H1 (cell line): Measurements from ENCODE around the gene CCDC30. TPM values are rescaled to one million over a fixed set of nuclear protein-coding genes. Genes with fewer than 3 reads are reported as not detected.

Source experiments
- CTCF ChIA-PET: fragments of 300-600 bp; sonication (Branson Sonifier 250); formaldehyde crosslinking; loops from one replicate; lab custom pipeline; 2021; ENCODE audit not compliant: partially characterized antibody; lab: Charles Lee
- POLR2A ChIA-PET: fragments of 300-600 bp; sonication (Branson Sonifier 250); formaldehyde crosslinking; loops from one replicate; lab custom pipeline; 2021; ENCODE audit warnings: inconsistent platforms; ENCODE audit not compliant: partially characterized antibody; lab: Charles Lee
- DNase-seq, 2 experiments: peaks; one replicate each; pipeline versions ENCODE4 v3.0.0 to v3.0.0-alpha.2; 2010 to 2022; ENCODE audit warnings: low spot score in 2 of 2, low read depth in 1 of 2, mixed read lengths in 1 of 2
- FAIRE-seq: peaks from 2 replicates; lab custom pipeline; 2011; peaks lifted over from hg19 to GRCh38; lab: Jason Lieb, UNC
- H2AFZ ChIP-seq: 2 replicates; pipeline ENCODE4 v1.8.1; 2012; ENCODE audit warnings: low read length, inconsistent platforms
- H2AK5ac ChIP-seq: 2 replicates; pipeline ENCODE4 v1.6.1; 2013; ENCODE audit warnings: low read depth, low read length
- H2BK120ac ChIP-seq: replicated peaks from 2 replicates; pipeline ENCODE3; 2013; ENCODE audit warnings: low read depth, low read length, inconsistent platforms
- H2BK12ac ChIP-seq: 2 replicates; pipeline ENCODE4 v1.6.1; 2013; ENCODE audit warnings: low read depth, low read length
- H2BK15ac ChIP-seq: 2 replicates; pipeline ENCODE4 v1.6.1; 2013; ENCODE audit warnings: low read length
- H2BK20ac ChIP-seq: 2 replicates; pipeline ENCODE4 v1.6.1; 2013; ENCODE audit warnings: low read length
- H2BK5ac ChIP-seq: 2 replicates; pipeline ENCODE4 v1.6.1; 2013; ENCODE audit warnings: low read depth, low read length
- H3K14ac ChIP-seq: 2 replicates; pipeline ENCODE4 v1.6.1; 2013; ENCODE audit warnings: inconsistent platforms; ENCODE audit not compliant: insufficient read length
- H3K18ac ChIP-seq: 2 replicates; pipeline ENCODE4 v1.6.1; 2013; ENCODE audit warnings: low read length; ENCODE audit errors: extremely low read depth
- H3K23ac ChIP-seq: 2 replicates; pipeline ENCODE4 v1.6.1; 2013; ENCODE audit warnings: inconsistent platforms; ENCODE audit not compliant: insufficient read length
- H3K23me2 ChIP-seq: 2 replicates; pipeline ENCODE4 v1.6.1; 2013; ENCODE audit warnings: low read depth, low read length
- H3K27ac ChIP-seq: 2 replicates; pipeline ENCODE4 v1.6.1; 2011; ENCODE audit warnings: low read depth, low read length, inconsistent platforms
- H3K27me3 ChIP-seq, 4 experiments: replicated peaks in 1 of 4; 1 replicate in 1 of 4; 2 replicates in 3 of 4; pipeline versions ENCODE4 v1.6.1 to v1.8.1; 2011 to 2013; ENCODE audit warnings: low read length in 3 of 4, mild to moderate bottlenecking in 3 of 4, inconsistent platforms in 2 of 4, mixed read lengths in 2 of 4, moderate library complexity in 1 of 4; ENCODE audit not compliant: control insufficient read depth in 3 of 4, insufficient read depth in 3 of 4; ENCODE audit errors: extremely low read depth in 1 of 4
- H3K36me3 ChIP-seq, 4 experiments: 2 replicates each; pipeline versions ENCODE4 v1.6.1 to v1.8.1; 2011 to 2013; ENCODE audit warnings: mild to moderate bottlenecking in 4 of 4, low read length in 3 of 4, moderate library complexity in 2 of 4, control low read depth in 1 of 4, inconsistent platforms in 1 of 4; ENCODE audit not compliant: insufficient read depth in 4 of 4, control insufficient read depth in 2 of 4
- H3K4ac ChIP-seq: replicated peaks from 2 replicates; pipeline ENCODE3; 2013; ENCODE audit warnings: low read length, low read depth, mixed read lengths, inconsistent platforms; ENCODE audit not compliant: insufficient read length
- H3K4me1 ChIP-seq, 4 experiments: replicated peaks in 1 of 4; 1 replicate in 1 of 4; 2 replicates in 3 of 4; pipeline versions ENCODE4 v1.6.1 to v1.8.1; 2011 to 2013; ENCODE audit warnings: low read length in 3 of 4, inconsistent platforms in 2 of 4, mixed read lengths in 1 of 4; ENCODE audit not compliant: insufficient read depth in 4 of 4, control insufficient read depth in 3 of 4
- H3K4me2 ChIP-seq, 2 experiments: 2 replicates each; pipeline versions ENCODE4 v1.6.1 to v1.8.1; 2011 to 2013; ENCODE audit warnings: low read depth in 2 of 2, low read length in 2 of 2, control low read depth in 1 of 2, inconsistent platforms in 1 of 2, mild to moderate bottlenecking in 1 of 2; ENCODE audit not compliant: insufficient read depth in 1 of 2
- H3K4me3 ChIP-seq, 4 experiments: fragments of 200-600, 300-600 bp in 1 of 4; sonication (generic), shearing (Covaris generic), sonication (Bioruptor Twin) in 1 of 4; 2 replicates each; pipeline versions ENCODE4 v1.5.1 to v1.8.1; 2011 to 2016; ENCODE audit warnings: low read length in 4 of 4, low read depth in 3 of 4, control low read depth in 2 of 4, inconsistent platforms in 2 of 4, mild to moderate bottlenecking in 2 of 4, mixed read lengths in 1 of 4, moderate library complexity in 1 of 4; ENCODE audit not compliant: insufficient read depth in 2 of 4; ENCODE audit errors: extremely low read depth in 1 of 4
- H3K56ac ChIP-seq: replicated peaks from 2 replicates; pipeline ENCODE3; 2013; ENCODE audit warnings: low read depth, mild to moderate bottlenecking, mixed read lengths, low read length, inconsistent platforms; ENCODE audit not compliant: insufficient read length
- H3K79me1 ChIP-seq: 2 replicates; pipeline ENCODE4 v1.6.1; 2013; ENCODE audit warnings: low read depth, low read length, control low read depth
- H3K79me2 ChIP-seq, 2 experiments: 2 replicates each; pipeline versions ENCODE4 v1.6.1 to v1.8.1; 2012 to 2013; ENCODE audit warnings: low read length in 2 of 2, mild to moderate bottlenecking in 2 of 2, inconsistent platforms in 1 of 2; ENCODE audit not compliant: insufficient read depth in 2 of 2, control insufficient read depth in 1 of 2
- H3K9ac ChIP-seq, 4 experiments: replicated peaks in 1 of 4; 1 replicate in 1 of 4; 2 replicates in 3 of 4; pipeline versions ENCODE4 v1.6.1 to v1.8.1; 2011 to 2013; ENCODE audit warnings: low read depth in 3 of 4, low read length in 3 of 4, control low read depth in 2 of 4, mild to moderate bottlenecking in 2 of 4, moderate library complexity in 2 of 4, inconsistent platforms in 1 of 4; ENCODE audit errors: extremely low read depth in 1 of 4
- H3K9me3 ChIP-seq, 2 experiments: 2 replicates each; pipeline versions ENCODE4 v1.6.1 to v1.8.1; 2012 to 2013; ENCODE audit warnings: mild to moderate bottlenecking in 2 of 2, moderate library complexity in 2 of 2, control low read depth in 1 of 2, inconsistent platforms in 1 of 2, low read depth in 1 of 2, low read length in 1 of 2, mixed read lengths in 1 of 2; ENCODE audit not compliant: insufficient read depth in 2 of 2
- H4K20me1 ChIP-seq, 2 experiments: replicated peaks in 1 of 2; 2 replicates each; pipeline versions ENCODE3 to v1.8.1; 2011 to 2013; ENCODE audit warnings: inconsistent platforms in 2 of 2, low read length in 2 of 2, mild to moderate bottlenecking in 1 of 2; ENCODE audit not compliant: insufficient read depth in 2 of 2, control insufficient read depth in 1 of 2
- H4K5ac ChIP-seq: 2 replicates; pipeline ENCODE4 v1.6.1; 2013; ENCODE audit warnings: low read length, low read depth, mixed read lengths, inconsistent platforms; ENCODE audit not compliant: insufficient read length
- H4K8ac ChIP-seq: 2 replicates; pipeline ENCODE4 v1.8.0; 2013; ENCODE audit warnings: mild to moderate bottlenecking, moderate library complexity, low read length, inconsistent platforms; ENCODE audit not compliant: insufficient read depth; ENCODE audit errors: extremely low read depth
- H4K91ac ChIP-seq: replicated peaks from 2 replicates; pipeline ENCODE3; 2013; ENCODE audit warnings: low read length, mixed read lengths, inconsistent platforms; ENCODE audit not compliant: insufficient read length
- ASH2L ChIP-seq: fragments of 200-600, 300-600 bp; sonication (generic); IDR thresholded peaks from one replicate; pipeline ENCODE4 v1.7.1; 2017; ENCODE audit warnings: low read length
- BRCA1 ChIP-seq: IDR thresholded peaks from 2 replicates; pipeline ENCODE4 v1.6.1; 2012; ENCODE audit warnings: low read depth, low read length, improper control_type of control experiment
- CEBPB ChIP-seq: IDR thresholded peaks from 2 replicates; pipeline ENCODE4 v1.6.1; 2012; ENCODE audit warnings: low read depth, low read length
- CHD2 ChIP-seq: IDR thresholded peaks from 2 replicates; pipeline ENCODE4 v1.6.1; 2012; ENCODE audit warnings: low read length, improper control_type of control experiment
- JUND ChIP-seq: IDR thresholded peaks from 2 replicates; pipeline ENCODE4 v1.6.1; 2011; ENCODE audit warnings: mild to moderate bottlenecking, improper control_type of control experiment, low read length
- MAX ChIP-seq: IDR thresholded peaks from 2 replicates; pipeline ENCODE4 v1.6.1; 2012; ENCODE audit warnings: inconsistent platforms
- RAD21 ChIP-seq, 2 experiments: IDR thresholded peaks in 1 of 2; conservative IDR thresholded peaks in 1 of 2; 2 replicates each; pipeline ENCODE4 v1.6.1; 2011; ENCODE audit warnings: low read depth in 2 of 2, low read length in 2 of 2, improper control_type of control experiment in 1 of 2, inconsistent platforms in 1 of 2, mild to moderate bottlenecking in 1 of 2, moderate library complexity in 1 of 2
- SP1 ChIP-seq: IDR thresholded peaks from 2 replicates; pipeline ENCODE4 v1.6.1; 2011; ENCODE audit warnings: low read depth, low read length
- SP2 ChIP-seq: IDR thresholded peaks from 2 replicates; pipeline ENCODE4 v1.6.1; 2012; ENCODE audit warnings: mild to moderate bottlenecking, low read length, inconsistent platforms
- SRF ChIP-seq: IDR thresholded peaks from 2 replicates; pipeline ENCODE4 v1.6.1; 2011; ENCODE audit warnings: mild to moderate bottlenecking, low read depth, low read length, moderate library complexity
- SUZ12 ChIP-seq: fragments of 200-600 bp; sonication (generic); IDR thresholded peaks from 2 replicates; pipeline ENCODE4 v1.6.1; 2012; ENCODE audit warnings: mild to moderate bottlenecking, inconsistent platforms, low read length, moderate library complexity, mixed read lengths
- TAF7 ChIP-seq: optimal IDR thresholded peaks from 2 replicates; pipeline ENCODE3; 2011; ENCODE audit warnings: low read depth, mild to moderate bottlenecking, inconsistent platforms, low read length, moderate library complexity, borderline replicate concordance
- WGBS, 2 experiments: shearing (Covaris generic) in 1 of 2; methylation state at CpG; one replicate each; pipeline versions ENCODE4 v1.1.6 to v1.1.7; 2013 to 2015; ENCODE audit warnings: low lambda C conversion rate in 2 of 2, mixed read lengths in 2 of 2, inconsistent platforms in 1 of 2, low coverage in 1 of 2, missing lambda C conversion rate in 1 of 2; ENCODE audit not compliant: insufficient replicate concordance in 2 of 2, insufficient coverage in 1 of 2, insufficient read length in 1 of 2; ENCODE audit errors: extremely low coverage in 1 of 2, missing lambda C conversion rate in 1 of 2; 5-methylcytosine and 5-hydroxymethylcytosine counted together
- polyA plus RNA-seq, 7 experiments: library from polyadenylated mRNA; depleted of rRNA in 3 of 7; stranded (reverse) in 5 of 7; unstranded in 2 of 7; fragments of >200 nt in 5 of 7; fragments of 200-250 nt in 2 of 7; gene quantifications; 1 replicate in 5 of 7; 2 replicates in 1 of 7; 4 replicates in 1 of 7; pipeline versions ENCODE4 v1.2.1 to v1.2.3, GENCODE V29; 2011 to 2013; ENCODE audit warnings: missing spikeins in 2 of 7, mixed read lengths in 2 of 7
- total RNA-seq: library from RNA; stranded (reverse); fragmentation: NEBNext Ultra II Directional; extraction: Animal tissue kit (Norgen Biotek cat#: 25700); gene quantifications from 2 replicates; pipeline ENCODE4 v1.2.1, GENCODE V29; 2021
- TF ChIP-seq, protein P1 (sequence below): IDR thresholded peaks from 2 replicates; pipeline ENCODE4 v1.6.1; 2012; ENCODE audit warnings: low read length, inconsistent platforms

CCDC30 gene
- total and polyA plus RNA-seq, 2 of the 8 experiments (the other 6 are each of a cell fraction or from before 2014, with no cell fraction given) = 0.60 to 1.8 TPM

GRCh38 chr1:42466030-42466429, 2.9 kb downstream of the CCDC30 start:
- Histone ChIP-seq H3K4ac (no peak overlapping the region), H3K4me1 (peaks cover 0 to 3% (median 0%) of the 10 kb centered on the region in 4 experiments; a peak in 2 of 7 replicates), H4K91ac (no peak overlapping the region), H3K23me2 (peaks cover 8% of the 10 kb centered on the region), H2BK5ac (no peak overlapping the region), H3K4me2 (no peak overlapping the region), H3K9ac (no peak overlapping the region), H2AFZ (no peak overlapping the region), H3K9me3 (no peaks in the 10 kb centered on the region), H4K5ac (no peak overlapping the region), H3K27me3 (no peaks in the 10 kb centered on the region), H2BK20ac (no peak overlapping the region), H3K4me3 (no peak overlapping the region), H3K56ac (no peak overlapping the region), H3K36me3 (no peaks in the 10 kb centered on the region), H3K14ac (no peak overlapping the region), H3K79me2 (no peaks in the 10 kb centered on the region), H4K20me1 (peaks cover 0 to 2% of the 10 kb centered on the region in 2 experiments), H3K23ac (no peak overlapping the region), H2BK12ac (no peak overlapping the region), H3K27ac (no peak overlapping the region), H2BK15ac (no peak overlapping the region), H3K18ac (no peak overlapping the region), H2BK120ac (no peak overlapping the region), H2AK5ac (no peak overlapping the region), H3K79me1 (no peaks in the 10 kb centered on the region), H4K8ac (no peak overlapping the region)
- POLR2A ChIA-PET = no interaction called here
- CTCF ChIA-PET = interaction anchor here (0.6 kb wide), 1 partner anchor 294 kb away, joined by 3 read pairs; no protein-coding TSS in a partner anchor
- FAIRE-seq (no peak), DNase-seq (no peak)
- WGBS, 2 experiments = 83% methylated on average over 2 of the region's 2 CpGs; no CpG with 5 or more reads in 1 of the 2 experiments
- TF ChIP-seq CEBPB = no peak
- no peak for TF ChIP-seq SP2
- no peak for TF ChIP-seq SUZ12
- TF ChIP-seq BRCA1 = no peak
- no peak for TF ChIP-seq CHD2
- no peak for TF ChIP-seq SP1
- no peak for TF ChIP-seq SRF
- no peak for TF ChIP-seq TAF7
- TF ChIP-seq JUND = no peak
- TF ChIP-seq MAX = no peak
- no peak for TF ChIP-seq ASH2L
- no peak for TF ChIP-seq RAD21 (IDR thresholded peaks at IDR 0.05 in 1 of 2, conservative IDR thresholded peaks at IDR 0.05 in 1 of 2; ENCODE audit: low read depth in 2 of 2, low read length in 2 of 2)
- TF ChIP-seq, protein P1, sequence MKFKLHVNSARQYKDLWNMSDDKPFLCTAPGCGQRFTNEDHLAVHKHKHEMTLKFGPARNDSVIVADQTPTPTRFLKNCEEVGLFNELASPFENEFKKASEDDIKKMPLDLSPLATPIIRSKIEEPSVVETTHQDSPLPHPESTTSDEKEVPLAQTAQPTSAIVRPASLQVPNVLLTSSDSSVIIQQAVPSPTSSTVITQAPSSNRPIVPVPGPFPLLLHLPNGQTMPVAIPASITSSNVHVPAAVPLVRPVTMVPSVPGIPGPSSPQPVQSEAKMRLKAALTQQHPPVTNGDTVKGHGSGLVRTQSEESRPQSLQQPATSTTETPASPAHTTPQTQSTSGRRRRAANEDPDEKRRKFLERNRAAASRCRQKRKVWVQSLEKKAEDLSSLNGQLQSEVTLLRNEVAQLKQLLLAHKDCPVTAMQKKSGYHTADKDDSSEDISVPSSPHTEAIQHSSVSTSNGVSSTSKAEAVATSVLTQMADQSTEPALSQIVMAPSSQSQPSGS = no peak
